ACHN (cell line): Measurements from ENCODE around the gene TTYH1.
A peak's percentile ranks its signal among the peaks of the same experiment; 100 is the strongest.
"Not testable (repeated sequence)": the region's sequence is repeated elsewhere in the genome, so short reads cannot be mapped to it uniquely, and the experiment has no call there.

Source experiments
- DNase-seq: peaks from one replicate; pipeline ENCODE4 v3.0.0-alpha.2; 2015
- in situ Hi-C: cut with HindIII; loops from 2 replicates; pipeline ENCODE4 v1.10.0; 2017; ENCODE audit warnings: low sequenced_read_pairs, low pct_ligation_motif_present, low pct_unique_long_range_greater_than_20kb

The TTYH1 gene

GRCh38 chr19:54432144-54432738 is 17.0 kb downstream of the TTYH1 start:
- in situ Hi-C loops, result no loop called here
- no peak for DNase-seq

- in situ Hi-C loops, result no loop called here
- DNase-seq, result no peak
Measured at GRCh38 chr19:54433697-54434096, 18.4 kb downstream of the TTYH1 start.

- in situ Hi-C loops, result no loop called here
- DNase-seq, result no peak
Measured at GRCh38 chr19:54434112-54434872, 19.0 kb downstream of the TTYH1 start.

DNA sequence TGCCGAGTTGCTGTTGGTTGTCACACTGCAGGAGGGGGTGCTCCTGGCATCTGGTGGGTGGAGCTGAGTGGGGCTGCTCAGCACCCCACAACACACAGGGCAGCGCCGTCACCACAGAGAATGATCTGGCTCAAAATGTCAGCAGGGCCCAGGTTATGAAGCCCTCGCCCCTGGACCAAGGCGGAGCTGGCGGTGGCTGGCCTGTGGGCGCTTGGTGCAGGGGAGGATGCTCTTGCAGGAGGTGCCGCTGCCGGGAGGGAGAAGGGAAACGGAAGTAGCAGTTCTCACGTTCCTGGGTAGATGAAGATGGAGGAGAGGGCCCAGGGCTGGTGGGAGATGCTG is 19.6 kb downstream of the TTYH1 start:
- no peak for DNase-seq
- in situ Hi-C loops, result no loop called here

DNA sequence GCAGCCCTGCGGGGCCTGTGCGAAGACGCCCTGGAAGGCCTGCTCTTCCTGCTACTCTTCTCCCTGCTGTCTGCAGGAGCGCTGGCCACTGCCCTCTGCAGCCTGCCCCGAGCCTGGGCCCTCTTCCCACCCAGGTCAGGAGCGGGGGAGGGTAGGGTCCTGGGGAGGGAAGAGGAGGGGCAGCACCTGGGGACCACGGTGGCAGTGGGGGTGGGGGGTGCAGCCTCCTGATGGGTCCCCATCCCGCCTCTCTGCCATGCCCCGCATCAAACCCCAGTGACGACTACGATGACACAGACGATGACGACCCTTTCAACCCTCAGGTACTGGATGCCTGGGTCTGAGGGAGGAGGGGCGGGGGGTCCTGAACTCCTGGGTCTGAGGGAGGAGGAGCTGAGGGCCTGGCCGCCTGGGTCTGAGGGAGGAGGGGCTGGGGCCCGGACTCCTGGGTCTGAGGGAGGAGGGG is 20.3 kb downstream of the TTYH1 start:
- in situ Hi-C loops, result no loop called here
- DNase-seq, result no peak

GRCh38 chr19:54436031-54436523 is 20.8 kb downstream of the TTYH1 start:
- in situ Hi-C loops, result no loop called here
- DNase-seq, result no peak

DNA sequence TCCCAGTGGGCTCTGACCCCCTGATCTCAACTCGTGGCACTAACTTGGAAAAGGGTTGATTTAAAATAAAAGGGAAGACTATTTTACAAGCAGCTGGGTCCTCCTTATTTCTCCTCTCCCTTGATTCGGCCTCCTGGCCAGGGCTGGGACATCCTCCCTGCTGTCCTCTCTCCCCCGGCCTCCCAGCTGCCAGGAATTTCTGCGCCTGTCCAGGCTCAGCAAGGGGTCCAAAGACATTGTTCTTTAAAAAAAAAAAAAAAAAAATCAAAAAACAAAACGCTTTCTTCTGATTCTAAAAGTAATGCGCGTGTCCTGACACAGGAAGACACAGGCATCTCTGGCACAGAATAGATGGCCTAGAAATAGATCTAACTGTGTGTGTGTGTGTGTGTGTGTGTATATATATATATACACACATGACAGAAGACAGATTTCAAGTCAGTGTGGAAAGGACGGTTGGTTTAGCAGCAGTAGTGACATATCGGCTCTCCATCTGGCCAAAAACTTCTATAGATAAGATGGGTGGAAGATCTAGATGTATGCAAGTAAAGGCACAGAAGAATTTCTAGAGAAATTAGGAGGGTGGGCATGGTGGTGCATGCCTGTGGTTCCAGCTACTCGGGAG is 21.5 kb downstream of the TTYH1 start:
- DNase-seq, result no peak
- in situ Hi-C loops, result no loop called here

DNA sequence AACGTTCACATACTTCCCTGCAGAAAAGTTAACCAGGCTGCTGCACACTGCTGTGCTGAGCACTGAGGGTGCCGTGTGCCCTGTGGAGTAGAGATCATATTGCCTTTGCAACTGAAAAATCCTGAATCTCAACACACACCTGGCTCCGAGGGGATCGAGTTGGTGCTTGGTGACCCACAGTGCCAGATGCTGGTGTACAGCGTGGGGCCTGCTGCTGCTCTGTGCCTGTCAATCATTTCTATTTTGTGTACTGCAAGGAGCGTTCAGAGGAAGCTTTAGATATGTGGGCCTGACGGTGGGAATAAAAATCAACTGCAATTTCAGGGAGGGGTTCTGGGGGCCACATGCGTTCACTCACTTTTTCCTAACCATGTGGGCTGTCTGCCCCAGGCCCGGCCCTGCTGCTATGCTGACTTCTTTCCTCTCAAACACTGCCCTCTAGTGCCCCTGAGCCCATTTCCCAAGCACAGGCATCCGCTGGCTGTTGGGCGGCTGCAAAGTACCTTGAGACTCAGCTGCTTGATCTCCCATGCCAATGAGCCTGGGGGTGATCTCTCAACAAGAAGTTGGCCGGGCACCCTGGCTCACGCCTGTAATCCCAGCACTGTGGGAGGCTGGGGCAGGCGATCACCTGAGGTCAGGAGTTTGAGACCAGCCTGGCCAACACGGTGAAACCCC is 24.0 kb downstream of the TTYH1 start:
- peak; percentile 44 for DNase-seq
- in situ Hi-C loops, result no loop called here

DNA sequence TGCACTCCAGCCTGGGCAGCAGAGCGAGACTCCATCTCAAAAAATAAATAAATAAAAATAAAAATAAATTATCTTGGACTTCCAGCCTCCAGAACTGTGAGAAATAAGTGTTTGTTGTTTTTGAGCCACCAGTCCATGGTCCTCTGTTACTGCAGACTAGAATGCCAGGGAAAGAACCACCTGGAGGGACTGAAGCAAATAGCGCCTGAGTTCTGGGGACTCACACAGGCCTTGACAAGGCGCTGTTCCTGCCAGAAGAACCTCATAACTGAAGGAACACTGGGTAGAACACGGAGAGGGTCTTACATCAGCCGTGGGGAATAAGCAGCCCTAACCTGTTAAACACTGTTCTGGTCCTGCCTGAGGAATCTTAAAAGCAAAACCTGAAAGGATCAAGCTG is 25.4 kb downstream of the TTYH1 start:
- in situ Hi-C loops, result no loop called here
- DNase-seq, result no peak

- in situ Hi-C loops, result no loop called here
- DNase-seq, result no peak
Measured at GRCh38 chr19:54444737-54445136, 29.5 kb downstream of the TTYH1 start.

DNA sequence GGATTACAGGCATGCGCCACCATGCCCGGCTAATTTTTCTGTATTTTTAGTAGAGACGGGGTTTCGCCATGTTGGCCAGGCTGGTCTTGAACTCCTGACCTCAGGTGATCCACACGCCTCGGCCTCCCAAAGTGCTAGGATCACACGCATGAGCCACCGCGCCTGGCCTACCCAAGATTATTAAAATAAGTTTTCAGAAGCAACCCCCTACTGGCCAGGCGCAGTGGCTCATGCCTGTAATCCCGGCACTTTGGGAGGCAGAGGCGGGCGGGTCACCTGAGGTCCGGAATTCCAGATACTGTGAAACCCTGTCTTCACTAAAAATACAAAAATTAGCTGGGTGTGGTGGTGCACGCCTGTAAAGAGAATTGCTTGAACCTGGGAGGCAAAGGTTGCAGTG is 31.1 kb downstream of the TTYH1 start:
- in situ Hi-C loops, result not testable (repeated sequence)

GRCh38 chr19:54448040-54448773 is 32.9 kb downstream of the TTYH1 start:
- in situ Hi-C loops, result no loop called here
- peak; percentile 59 for DNase-seq

More for the DNA sequence above, 31.1 kb downstream of the TTYH1 start:
- not testable (repeated sequence) for DNase-seq

DNA sequence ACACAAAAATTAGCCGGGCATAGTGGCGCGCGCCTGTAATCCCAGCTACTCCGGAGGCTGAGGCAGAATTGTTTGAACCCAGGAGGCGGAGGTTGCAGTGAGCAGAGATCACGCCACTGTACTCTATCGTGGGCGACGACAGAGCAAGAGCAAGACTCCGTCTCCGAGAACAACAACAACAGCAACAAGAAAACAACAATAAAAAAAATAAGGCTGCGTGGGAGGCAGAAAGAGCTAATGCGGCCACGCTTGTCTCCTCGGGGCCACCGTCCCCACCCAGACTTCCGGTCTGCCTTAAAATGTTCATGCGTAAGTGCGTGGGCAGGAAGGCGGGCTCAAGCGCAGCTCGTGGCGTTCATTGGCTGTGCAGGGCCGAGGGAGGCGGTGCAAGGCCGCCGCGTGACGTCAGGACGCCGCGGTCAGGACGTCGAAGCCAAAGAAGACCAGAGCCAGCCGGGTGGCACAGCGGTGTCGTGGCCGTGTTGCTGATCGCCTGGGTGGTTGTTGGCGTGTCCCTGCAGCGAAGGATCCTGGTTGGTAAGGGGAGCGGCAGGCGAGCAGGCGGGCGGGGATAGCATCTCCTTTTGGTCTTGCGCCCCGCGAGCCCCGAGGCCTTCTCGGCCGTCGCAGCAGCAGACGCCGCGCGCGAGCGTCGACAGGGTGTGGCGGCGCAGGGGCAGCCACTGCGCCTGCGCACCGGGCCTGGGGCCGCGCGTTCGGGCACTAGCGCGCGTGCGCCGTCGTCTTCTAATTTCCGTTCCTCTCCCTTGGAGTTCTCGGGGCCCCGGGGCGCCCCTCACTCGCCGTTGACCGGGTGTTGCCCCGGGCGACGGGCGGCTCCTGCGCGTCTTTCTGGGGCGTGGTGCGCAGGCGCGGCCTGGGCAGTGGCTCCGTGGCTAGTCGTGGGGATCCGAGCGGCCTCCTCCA is 33.8 kb downstream of the TTYH1 start, which contains the start of gene LENG8:
Gene LENG8 (plus strand): TSS at position 426 of the 927 bp plus-strand sequence. CDS start 2,146 bp downstream, outside the sequence.
- in situ Hi-C loops, result no loop called here
- peak; percentile 95 for DNase-seq

- in situ Hi-C loops, result no loop called here
- DNase-seq, result no peak
Measured at GRCh38 chr19:54449701-54450069, 34.4 kb downstream of the TTYH1 start.

GRCh38 chr19:54451331-54451871 is 36.1 kb downstream of the TTYH1 start:
- no peak for DNase-seq
- in situ Hi-C loops, result no loop called here

DNA sequence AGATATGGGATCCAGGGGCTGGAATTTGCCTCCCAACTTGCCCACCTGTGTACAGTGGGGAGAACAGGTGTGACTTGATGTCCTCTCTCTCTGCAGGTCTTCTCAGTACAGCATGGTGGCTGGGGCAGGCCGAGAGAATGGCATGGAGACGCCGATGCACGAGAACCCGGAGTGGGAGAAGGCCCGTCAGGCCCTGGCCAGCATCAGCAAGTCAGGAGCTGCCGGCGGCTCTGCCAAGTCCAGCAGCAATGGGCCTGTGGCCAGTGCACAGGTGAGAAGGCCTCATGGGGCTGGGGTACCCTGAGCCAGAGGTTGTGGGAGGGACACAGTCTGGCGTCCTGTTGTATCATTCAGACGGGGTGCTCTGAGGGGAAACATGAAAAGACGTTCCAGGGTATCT is 36.7 kb downstream of the TTYH1 start:
- no peak for DNase-seq
- in situ Hi-C loops, result no loop called here

- in situ Hi-C loops, result no loop called here
- DNase-seq, result no peak
Measured at GRCh38 chr19:54452626-54453025, 37.4 kb downstream of the TTYH1 start.
